Panc1 (cell line): ENCODE data around the gene ADORA2A. TPM values are rescaled to one million over a fixed set of nuclear protein-coding genes. Genes with fewer than 3 reads are reported as not detected.

Experiments used
- ATAC-seq: fragments of 200-7000 bp; cut with Tn5 transposase; 2 replicates; pipeline ENCODE4 v1.9.1; 2020; ENCODE audit warnings: mild to moderate bottlenecking, moderate library complexity
- BruUV-seq: library from RNA; stranded (reverse); fragments of 400-500 nt; replicated peaks from 2 replicates; lab custom pipeline; 2021; lab: Mats Ljungman, UMichigan
- CTCF ChIA-PET: fragments of 300-600 bp; sonication (Branson Sonifier 250); formaldehyde crosslinking; loops from one replicate; lab custom pipeline; 2022; ENCODE audit warnings: antibody characterized with exemption; lab: Charles Lee
- POLR2A ChIA-PET: fragments of 300-600 bp; sonication (Branson Sonifier 250); formaldehyde crosslinking; loops from one replicate; lab custom pipeline; 2022; ENCODE audit warnings: antibody characterized with exemption; lab: Charles Lee
- DNase-seq: peaks from one replicate; pipeline ENCODE4 v3.0.0-alpha.2; 2010; ENCODE audit warnings: low read depth, low spot score
- H3K27ac ChIP-seq: 2 replicates; pipeline ENCODE4 v1.5.1; 2011; ENCODE audit warnings: mild to moderate bottlenecking, low read length, inconsistent platforms
- H3K27me3 ChIP-seq: fragments of 200-500 bp; sonication (Bioruptor generic); 2 replicates; pipeline ENCODE4 v1.6.0; 2014; ENCODE audit warnings: low read length, inconsistent platforms; ENCODE audit not compliant: control insufficient read depth, insufficient read depth
- H3K36me3 ChIP-seq: fragments of 200-500 bp; sonication (Bioruptor generic); 2 replicates; pipeline ENCODE4 v1.5.1; 2014; ENCODE audit warnings: inconsistent platforms, mild to moderate bottlenecking, low read length, moderate library complexity; ENCODE audit not compliant: control insufficient read depth, insufficient read depth
- H3K4me1 ChIP-seq: 2 replicates; pipeline ENCODE4 v1.5.1; 2011; ENCODE audit warnings: inconsistent platforms, mild to moderate bottlenecking, low read length, moderate library complexity; ENCODE audit not compliant: control insufficient read depth, insufficient read depth
- H3K4me3 ChIP-seq, 2 experiments: 2 replicates each; pipeline ENCODE4 v1.5.1; 2011 to 2012; ENCODE audit warnings: low read depth in 2 of 2, low read length in 2 of 2, mild to moderate bottlenecking in 2 of 2, inconsistent platforms in 1 of 2, moderate library complexity in 1 of 2
- H3K9me3 ChIP-seq: fragments of 200-500 bp; sonication (Bioruptor generic); 2 replicates; pipeline ENCODE4 v1.5.1; 2014; ENCODE audit warnings: low read depth, mild to moderate bottlenecking, inconsistent platforms, low read length, moderate library complexity; ENCODE audit not compliant: control insufficient read depth, insufficient read depth
- POLR2AphosphoS5 ChIP-seq: IDR thresholded peaks from 2 replicates; pipeline ENCODE4 v1.6.1; 2012; ENCODE audit warnings: mild to moderate bottlenecking, low read depth, low read length, moderate library complexity
- SIN3A ChIP-seq: IDR thresholded peaks from 2 replicates; pipeline ENCODE4 v1.6.1; 2012; ENCODE audit warnings: low read depth, mild to moderate bottlenecking, low read length, moderate library complexity, borderline replicate concordance; ENCODE audit not compliant: insufficient read depth
- TCF7L2 ChIP-seq: IDR thresholded peaks from 2 replicates; pipeline ENCODE4 v1.6.1; 2011; ENCODE audit warnings: mild to moderate bottlenecking, low read depth, low read length, inconsistent platforms
- in situ Hi-C: cut with HindIII; loops from 2 replicates; pipeline ENCODE4 v1.10.0; 2016; ENCODE audit warnings: low sequenced_read_pairs, low pct_unique_long_range_greater_than_20kb
- intact Hi-C: fragments of 100-400 bp; cut with micrococcal nuclease; formaldehyde crosslinking; loops from one replicate; pipeline ENCODE4 v1.10.0; 2022; ENCODE audit not compliant: unreplicated experiment
- total RNA-seq: library from RNA; stranded (reverse); gene quantifications from one replicate; pipeline ENCODE4 v1.2.1, GENCODE V29; 2021; ENCODE audit not compliant: unreplicated experiment
- TF ChIP-seq, protein P1 (sequence below), 2 experiments: IDR thresholded peaks; 2 replicates each; pipeline ENCODE4 v1.6.1; 2011 to 2012; ENCODE audit warnings: low read depth in 2 of 2, control low read depth in 1 of 2, low read length in 1 of 2, mild to moderate bottlenecking in 1 of 2, moderate library complexity in 1 of 2; ENCODE audit not compliant: insufficient read depth in 1 of 2
- TF ChIP-seq, protein P2 (sequence below): fragments of 450-650 bp; IDR thresholded peaks from 2 replicates; pipeline ENCODE4 v1.5.1; 2017; ENCODE audit warnings: mild to moderate bottlenecking

The ADORA2A gene
- total RNA-seq, 1 experiment from 2014 or later, result 11.5 TPM

DNA sequence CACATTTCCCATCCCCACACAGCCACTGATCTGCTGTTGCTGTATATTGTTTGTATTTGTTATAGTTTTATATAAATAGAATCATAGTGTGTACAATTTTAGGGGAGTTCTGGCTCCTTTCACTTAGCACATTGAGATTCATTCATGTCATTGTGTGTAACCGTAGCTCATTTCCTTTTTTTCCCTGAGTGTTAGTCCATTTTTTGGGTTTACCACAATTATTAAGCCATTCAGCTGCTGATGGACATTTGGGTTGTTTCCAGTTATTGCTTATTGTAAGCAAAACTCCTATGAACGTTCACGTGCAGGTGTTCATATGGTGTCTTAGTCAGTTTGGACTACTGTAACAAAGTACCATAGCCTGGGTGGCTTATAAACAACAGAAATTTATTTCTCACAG lies 33.6 kb upstream of the ADORA2A start:
- ATAC-seq, result no peak
- TF ChIP-seq POLR2AphosphoS5 (no peak), TCF7L2 (no peak), SIN3A (no peak)
- TF ChIP-seq, protein P1, sequence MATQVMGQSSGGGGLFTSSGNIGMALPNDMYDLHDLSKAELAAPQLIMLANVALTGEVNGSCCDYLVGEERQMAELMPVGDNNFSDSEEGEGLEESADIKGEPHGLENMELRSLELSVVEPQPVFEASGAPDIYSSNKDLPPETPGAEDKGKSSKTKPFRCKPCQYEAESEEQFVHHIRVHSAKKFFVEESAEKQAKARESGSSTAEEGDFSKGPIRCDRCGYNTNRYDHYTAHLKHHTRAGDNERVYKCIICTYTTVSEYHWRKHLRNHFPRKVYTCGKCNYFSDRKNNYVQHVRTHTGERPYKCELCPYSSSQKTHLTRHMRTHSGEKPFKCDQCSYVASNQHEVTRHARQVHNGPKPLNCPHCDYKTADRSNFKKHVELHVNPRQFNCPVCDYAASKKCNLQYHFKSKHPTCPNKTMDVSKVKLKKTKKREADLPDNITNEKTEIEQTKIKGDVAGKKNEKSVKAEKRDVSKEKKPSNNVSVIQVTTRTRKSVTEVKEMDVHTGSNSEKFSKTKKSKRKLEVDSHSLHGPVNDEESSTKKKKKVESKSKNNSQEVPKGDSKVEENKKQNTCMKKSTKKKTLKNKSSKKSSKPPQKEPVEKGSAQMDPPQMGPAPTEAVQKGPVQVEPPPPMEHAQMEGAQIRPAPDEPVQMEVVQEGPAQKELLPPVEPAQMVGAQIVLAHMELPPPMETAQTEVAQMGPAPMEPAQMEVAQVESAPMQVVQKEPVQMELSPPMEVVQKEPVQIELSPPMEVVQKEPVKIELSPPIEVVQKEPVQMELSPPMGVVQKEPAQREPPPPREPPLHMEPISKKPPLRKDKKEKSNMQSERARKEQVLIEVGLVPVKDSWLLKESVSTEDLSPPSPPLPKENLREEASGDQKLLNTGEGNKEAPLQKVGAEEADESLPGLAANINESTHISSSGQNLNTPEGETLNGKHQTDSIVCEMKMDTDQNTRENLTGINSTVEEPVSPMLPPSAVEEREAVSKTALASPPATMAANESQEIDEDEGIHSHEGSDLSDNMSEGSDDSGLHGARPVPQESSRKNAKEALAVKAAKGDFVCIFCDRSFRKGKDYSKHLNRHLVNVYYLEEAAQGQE (IDR thresholded peaks at IDR 0.05; ENCODE audit: insufficient read depth in 1 of 2, low read depth in 2 of 2, low read length in 1 of 2), result no peak
- TF ChIP-seq, protein P2, sequence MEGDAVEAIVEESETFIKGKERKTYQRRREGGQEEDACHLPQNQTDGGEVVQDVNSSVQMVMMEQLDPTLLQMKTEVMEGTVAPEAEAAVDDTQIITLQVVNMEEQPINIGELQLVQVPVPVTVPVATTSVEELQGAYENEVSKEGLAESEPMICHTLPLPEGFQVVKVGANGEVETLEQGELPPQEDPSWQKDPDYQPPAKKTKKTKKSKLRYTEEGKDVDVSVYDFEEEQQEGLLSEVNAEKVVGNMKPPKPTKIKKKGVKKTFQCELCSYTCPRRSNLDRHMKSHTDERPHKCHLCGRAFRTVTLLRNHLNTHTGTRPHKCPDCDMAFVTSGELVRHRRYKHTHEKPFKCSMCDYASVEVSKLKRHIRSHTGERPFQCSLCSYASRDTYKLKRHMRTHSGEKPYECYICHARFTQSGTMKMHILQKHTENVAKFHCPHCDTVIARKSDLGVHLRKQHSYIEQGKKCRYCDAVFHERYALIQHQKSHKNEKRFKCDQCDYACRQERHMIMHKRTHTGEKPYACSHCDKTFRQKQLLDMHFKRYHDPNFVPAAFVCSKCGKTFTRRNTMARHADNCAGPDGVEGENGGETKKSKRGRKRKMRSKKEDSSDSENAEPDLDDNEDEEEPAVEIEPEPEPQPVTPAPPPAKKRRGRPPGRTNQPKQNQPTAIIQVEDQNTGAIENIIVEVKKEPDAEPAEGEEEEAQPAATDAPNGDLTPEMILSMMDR, result no peak
- Histone ChIP-seq H3K27me3 (no peaks in the 10 kb centered on the region), H3K4me3 (no peak overlapping the region), H3K27ac (no peak overlapping the region), H3K36me3 (no peaks in the 10 kb centered on the region; the same call in 1 of the 2 replicates), H3K4me1 (peaks cover 3% of the 10 kb centered on the region; the same call in 1 of the 2 replicates), H3K9me3 (no peaks in the 10 kb centered on the region)
- intact Hi-C loops, result no loop called here
- BruUV-seq, result no TSS peak
- CTCF ChIA-PET, result no interaction called here
- POLR2A ChIA-PET, result no interaction called here
- no peak for DNase-seq
- in situ Hi-C loops, result no loop called here

DNA sequence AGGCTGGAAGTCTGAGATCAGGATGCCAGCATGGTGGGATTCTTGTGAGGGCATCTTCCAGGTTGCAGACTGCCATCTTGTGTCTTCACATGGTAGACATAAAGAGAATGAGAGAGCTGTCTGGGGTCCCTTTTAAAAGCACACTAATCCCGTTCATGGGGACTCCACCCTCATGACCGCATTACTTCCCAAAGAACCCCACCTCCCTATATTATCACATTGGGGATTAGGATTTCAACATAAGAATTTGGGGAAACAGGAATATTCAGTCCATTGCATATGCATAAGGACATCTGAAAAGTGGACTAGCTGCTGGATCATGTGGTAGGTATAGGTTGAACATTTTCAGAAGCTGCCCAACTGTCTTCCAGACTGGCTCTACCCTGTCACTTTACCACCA lies 33.1 kb upstream of the ADORA2A start:
- H3K9me3 ChIP-seq, result no peaks in the 10 kb centered on the region
- intact Hi-C loops, result no loop called here
- H3K4me1 ChIP-seq, result peaks cover 3% of the 10 kb centered on the region; the same call in 1 of the 2 replicates
- no peak overlapping the region for H3K4me3 ChIP-seq
- DNase-seq, result no peak
- BruUV-seq, result no TSS peak
- no peak for ATAC-seq
- ChIA-PET CTCF (no interaction called here), POLR2A (no interaction called here)
- H3K36me3 ChIP-seq, result no peaks in the 10 kb centered on the region; the same call in 1 of the 2 replicates
- no peak overlapping the region for H3K27ac ChIP-seq
- TF ChIP-seq, protein P1 (IDR thresholded peaks at IDR 0.05; ENCODE audit: insufficient read depth in 1 of 2, low read depth in 2 of 2, low read length in 1 of 2), result no peak
- TF ChIP-seq, protein P2, result no peak
- TF ChIP-seq TCF7L2, result no peak
- TF ChIP-seq POLR2AphosphoS5, result no peak
- no peak for TF ChIP-seq SIN3A
- no peaks in the 10 kb centered on the region for H3K27me3 ChIP-seq
- in situ Hi-C loops, result no loop called here
